Adrenal gland (tissue), 12 donors: ENCODE data around the gene OR6Y1. TPM values are rescaled to one million over a fixed set of nuclear protein-coding genes. Genes with fewer than 3 reads are reported as not detected.

Experiments
- DNase-seq, 7 donors: peaks; one replicate each; pipeline ENCODE4 v3.0.0-alpha.2; 2019 to 2020
- H3K27ac ChIP-seq, 5 donors: fragments of 200-600 bp; sonication (generic) in 4 of 5; 1 replicate in 3 of 5; 2 replicates in 2 of 5; pipeline versions ENCODE4 v1.5.1 to v1.8.0; 2016 to 2020; ENCODE audit warnings: mild to moderate bottlenecking in 1 of 5
- H3K27me3 ChIP-seq: fragments of 200-600 bp; 2 replicates; pipeline ENCODE4 v1.8.0; 2021
- H3K36me3 ChIP-seq, 2 donors: fragments of 200-600 bp; replicated peaks in 1 of 2; 1 replicate in 1 of 2; 2 replicates in 1 of 2; pipeline versions ENCODE4 v1.5.1 to v1.8.0; 2018 to 2022
- H3K4me1 ChIP-seq, 2 donors: fragments of 200-600 bp; replicated peaks in 1 of 2; 1 replicate in 1 of 2; 2 replicates in 1 of 2; pipeline versions ENCODE4 v1.5.1 to v1.8.0; 2018 to 2021
- H3K4me3 ChIP-seq, 4 donors: fragments of 200-600 bp; sonication (generic) in 3 of 4; one replicate each; pipeline ENCODE4 v1.5.1; 2016 to 2018
- H3K9me3 ChIP-seq, 3 donors: fragments of 200-600 bp; sonication (generic) in 1 of 3; replicated peaks in 1 of 3; 1 replicate in 2 of 3; 2 replicates in 1 of 3; pipeline versions ENCODE4 v1.5.1 to v1.8.0; 2016 to 2021
- CTCF ChIP-seq, 6 experiments: fragments of 450-650 bp in 4 of 6; fragments of 200-600 bp in 2 of 6; sonication (generic) in 1 of 6; IDR thresholded peaks; 1 replicate in 5 of 6; 2 replicates in 1 of 6; pipeline versions ENCODE4 v1.5.1 to v1.8.0; 2016 to 2021; ENCODE audit warnings: antibody characterized with exemption in 6 of 6, mild to moderate bottlenecking in 2 of 6, moderate library complexity in 1 of 6
- POLR2A ChIP-seq, 2 donors: fragments of 450-650 bp; IDR thresholded peaks; one replicate each; pipeline ENCODE4 v1.6.1; 2017; ENCODE audit warnings: antibody characterized with exemption in 2 of 2, mild to moderate bottlenecking in 2 of 2, moderate library complexity in 1 of 2
- WGBS, 4 donors: extraction: QIAGEN DNeasy Blood & Tissue Kit in 2 of 4; methylation state at CpG; one replicate each; pipeline versions ENCODE4 v1.1.5 to v1.1.7; 2013 to 2017; 5-methylcytosine and 5-hydroxymethylcytosine counted together
- intact Hi-C, 2 donors: fragments of 100-400 bp; cut with DNase I; formaldehyde crosslinking; loops; one replicate each; pipeline versions ENCODE4 v1.14.1 to v1.15.0; 2022 to 2023
- polyA plus RNA-seq, 3 donors: library from polyadenylated mRNA; stranded (reverse); fragments of 200-250 nt in 2 of 3; fragments of 350-450 nt in 1 of 3; fragmentation: Illumina TruSeq in 1 of 3; extraction: RNeasy Lipid Tissue Mini Kit (QIAGEN cat#74804) in 1 of 3; gene quantifications; one replicate each; pipeline ENCODE4 v1.2.3, GENCODE V29; 2013 to 2014
- total RNA-seq, 9 donors: library from RNA; depleted of rRNA in 4 of 9; stranded (reverse); fragments of >200 nt in 4 of 9; fragments of 120-200 nt in 1 of 9; fragmentation: NEBNext Ultra II Directional in 1 of 9; extraction: Animal tissue kit (Norgen Biotek cat#: 25700) in 1 of 9; gene quantifications; one replicate each; pipeline versions ENCODE4 v1.1.0 to v1.2.4, GENCODE V29; 2013 to 2023
- donor health status: healthy with polysubstance abuse.
- donor health status: Bipolar disorder and iron deficiency.
- donor health status: DM: yes; HTN: yes; CAD: no.
- donor health status: DM: no; HTN: no; CAD: no.
- donor health status: DM: no; HTN: no; CAD: no.
- donor health status: DM: yes; HTN: yes; CAD: no.

OR6Y1 gene
- total and polyA plus RNA-seq, 12 donors: not detected

- no peak overlapping the region for H3K4me3 ChIP-seq
- no peaks in the 10 kb centered on the region for H3K27me3 ChIP-seq
- 85 to 89% (median 88%) methylated on average over 2 of the region's 2 CpGs for WGBS, 4 donors
- TF ChIP-seq CTCF (IDR thresholded peaks at IDR 0.05): no peak
- no peak for TF ChIP-seq POLR2A (IDR thresholded peaks at IDR 0.05)
- no peak overlapping the region for H3K27ac ChIP-seq
- H3K36me3 ChIP-seq: no peaks in the 10 kb centered on the region
- no peak for DNase-seq
- intact Hi-C loops: no loop called here
- H3K4me1 ChIP-seq: no peaks in the 10 kb centered on the region
- H3K9me3 ChIP-seq: no peaks in the 10 kb centered on the region
These were observed 32.5 kb downstream of the OR6Y1 start for GRCh38 chr1:158521666-158522058.

- 78 to 91% (median 84%) methylated on average over 3 of the region's 3 CpGs for WGBS, 4 donors
- TF ChIP-seq POLR2A (IDR thresholded peaks at IDR 0.05) (no peak), CTCF (IDR thresholded peaks at IDR 0.05) (no peak)
- Histone ChIP-seq H3K27ac (no peak overlapping the region), H3K4me1 (no peaks in the 10 kb centered on the region), H3K27me3 (no peaks in the 10 kb centered on the region), H3K36me3 (no peaks in the 10 kb centered on the region), H3K9me3 (no peaks in the 10 kb centered on the region), H3K4me3 (no peak overlapping the region)
- DNase-seq: no peak
- intact Hi-C loops: no loop called here
These were observed 33.1 kb downstream of the OR6Y1 start for GRCh38 chr1:158520955-158521665.

GRCh38 chr1:158520021-158520420, 34.2 kb downstream of the OR6Y1 start:
- H3K27me3 ChIP-seq: no peaks in the 10 kb centered on the region
- WGBS, 4 donors: 53 to 74% (median 70%) methylated on average over 1 of the region's 1 CpG

GRCh38 chr1:158516966-158517365, 37.2 kb downstream of the OR6Y1 start:
- DNase-seq: no peak
- intact Hi-C loops: no loop called here
- no peaks in the 10 kb centered on the region for H3K27me3 ChIP-seq
- no peak overlapping the region for H3K4me3 ChIP-seq
- no peaks in the 10 kb centered on the region for H3K4me1 ChIP-seq
- H3K9me3 ChIP-seq: no peaks in the 10 kb centered on the region
- H3K27ac ChIP-seq: no peak overlapping the region
- H3K36me3 ChIP-seq: no peaks in the 10 kb centered on the region
- TF ChIP-seq POLR2A (IDR thresholded peaks at IDR 0.05): no peak
- no peak for TF ChIP-seq CTCF (IDR thresholded peaks at IDR 0.05)

More at GRCh38 chr1:158520021-158520420, 34.2 kb downstream of the OR6Y1 start:
- no peaks in the 10 kb centered on the region for H3K9me3 ChIP-seq
- intact Hi-C loops: no loop called here
- no peaks in the 10 kb centered on the region for H3K36me3 ChIP-seq
- no peaks in the 10 kb centered on the region for H3K4me1 ChIP-seq
- no peak for TF ChIP-seq POLR2A (IDR thresholded peaks at IDR 0.05)
- no peak for TF ChIP-seq CTCF (IDR thresholded peaks at IDR 0.05)
- no peak overlapping the region for H3K27ac ChIP-seq
- no peak overlapping the region for H3K4me3 ChIP-seq
- DNase-seq: no peak
